Prostate gland (tissue), 2 donors: ENCODE measurements around the gene TAF4. TPM values are rescaled to one million over a fixed set of nuclear protein-coding genes. Genes with fewer than 3 reads are reported as not detected.

ENCODE experiments used
- DNase-seq: peaks from one replicate; pipeline ENCODE4 v3.0.0-alpha.2; 2019; ENCODE audit warnings: low spot score
- H3K27ac ChIP-seq, 2 donors: fragments of 200-600 bp; sonication (generic); 2 replicates each; pipeline ENCODE4 v1.5.1; 2017 to 2019
- H3K27me3 ChIP-seq: fragments of 200-600 bp; sonication (generic); replicated peaks from 2 replicates; pipeline ENCODE4 v1.5.1; 2019; ENCODE audit not compliant: insufficient read depth
- H3K36me3 ChIP-seq, 2 donors: fragments of 200-600 bp; sonication (generic); 1 replicate in 1 of 2; 2 replicates in 1 of 2; pipeline versions ENCODE4 v1.5.1 to v1.8.1; 2017 to 2019
- H3K4me1 ChIP-seq: fragments of 200-600 bp; sonication (generic); replicated peaks from 2 replicates; pipeline ENCODE4 v1.5.1; 2019
- H3K4me3 ChIP-seq, 2 donors: fragments of 200-600 bp; sonication (generic); 2 replicates each; pipeline ENCODE4 v1.5.1; 2017 to 2019
- H3K9me3 ChIP-seq: fragments of 200-600 bp; sonication (generic); 2 replicates; pipeline ENCODE4 v1.5.1; 2017
- POLR2A ChIP-seq: fragments of 450-650 bp; IDR thresholded peaks from one replicate; pipeline ENCODE4 v1.6.1; 2016; ENCODE audit warnings: antibody characterized with exemption, mild to moderate bottlenecking
- POLR2AphosphoS5 ChIP-seq: sonication (generic); formaldehyde crosslinking; IDR thresholded peaks from one replicate; pipeline ENCODE4 v1.6.1; 2017; ENCODE audit warnings: antibody characterized with exemption
- WGBS: methylation state at CpG from one replicate; pipeline ENCODE4 v1.1.5; 2018; 5-methylcytosine and 5-hydroxymethylcytosine counted together
- intact Hi-C: fragments of 100-400 bp; cut with DNase I; formaldehyde crosslinking; loops from one replicate; pipeline ENCODE4 v1.14.2; 2022
- total RNA-seq, 2 donors: library from RNA; depleted of rRNA; stranded (reverse); fragments of >200 nt; gene quantifications; one replicate each; pipeline ENCODE4 v1.1.0, GENCODE V29; 2016
- TF ChIP-seq, protein P1 (sequence below), 4 experiments: fragments of 200-600 bp in 2 of 4; fragments of 450-650 bp in 2 of 4; sonication (generic) in 2 of 4; IDR thresholded peaks; 1 replicate in 3 of 4; 2 replicates in 1 of 4; pipeline ENCODE4 v1.5.1; 2016 to 2019; ENCODE audit warnings: antibody characterized with exemption in 4 of 4, mild to moderate bottlenecking in 2 of 4, moderate library complexity in 2 of 4

TAF4 gene
- total RNA-seq, 2 donors from 2014 or later, result 19.9 to 57.1 TPM

GRCh38 chr20:62066983-62067433, 1.3 kb upstream of the TAF4 start:
- Histone ChIP-seq H3K9me3 (no peaks in the 10 kb centered on the region), H3K27ac (peak overlapping the region; percentile 87 to 90), H3K27me3 (no peaks in the 10 kb centered on the region), H3K4me3 (peak overlapping the region; percentile 52 to 64), H3K4me1 (peaks cover 17% of the 10 kb centered on the region), H3K36me3 (no peaks in the 10 kb centered on the region)
- intact Hi-C loops, result loop anchor here (5.0 to 10.0 kb wide), 2 partner anchors 75 to 728 kb away; partner anchors contain the start of genes MRGBP, PSMA7 and SS18L1
- DNase-seq, result no peak
- no peak for TF ChIP-seq POLR2A
- TF ChIP-seq POLR2AphosphoS5, result no peak
- TF ChIP-seq, protein P1, sequence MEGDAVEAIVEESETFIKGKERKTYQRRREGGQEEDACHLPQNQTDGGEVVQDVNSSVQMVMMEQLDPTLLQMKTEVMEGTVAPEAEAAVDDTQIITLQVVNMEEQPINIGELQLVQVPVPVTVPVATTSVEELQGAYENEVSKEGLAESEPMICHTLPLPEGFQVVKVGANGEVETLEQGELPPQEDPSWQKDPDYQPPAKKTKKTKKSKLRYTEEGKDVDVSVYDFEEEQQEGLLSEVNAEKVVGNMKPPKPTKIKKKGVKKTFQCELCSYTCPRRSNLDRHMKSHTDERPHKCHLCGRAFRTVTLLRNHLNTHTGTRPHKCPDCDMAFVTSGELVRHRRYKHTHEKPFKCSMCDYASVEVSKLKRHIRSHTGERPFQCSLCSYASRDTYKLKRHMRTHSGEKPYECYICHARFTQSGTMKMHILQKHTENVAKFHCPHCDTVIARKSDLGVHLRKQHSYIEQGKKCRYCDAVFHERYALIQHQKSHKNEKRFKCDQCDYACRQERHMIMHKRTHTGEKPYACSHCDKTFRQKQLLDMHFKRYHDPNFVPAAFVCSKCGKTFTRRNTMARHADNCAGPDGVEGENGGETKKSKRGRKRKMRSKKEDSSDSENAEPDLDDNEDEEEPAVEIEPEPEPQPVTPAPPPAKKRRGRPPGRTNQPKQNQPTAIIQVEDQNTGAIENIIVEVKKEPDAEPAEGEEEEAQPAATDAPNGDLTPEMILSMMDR (IDR thresholded peaks at IDR 0.05), result no peak
- 15% methylated on average over 15 of the region's 15 CpGs for WGBS

- Histone ChIP-seq H3K4me1 (peaks cover 17% of the 10 kb centered on the region), H3K4me3 (peak overlapping the region; percentile 52 to 64), H3K27me3 (no peaks in the 10 kb centered on the region), H3K9me3 (no peaks in the 10 kb centered on the region), H3K36me3 (no peaks in the 10 kb centered on the region), H3K27ac (peak overlapping the region; percentile 87 to 90)
- intact Hi-C loops, result loop anchor here (5.0 to 10.0 kb wide), 2 partner anchors 76 to 728 kb away; partner anchors contain the start of genes MRGBP, PSMA7 and SS18L1
- TF ChIP-seq POLR2AphosphoS5 (no peak), POLR2A (no peak)
- TF ChIP-seq, protein P1 (IDR thresholded peaks at IDR 0.05), result no peak
- DNase-seq, result peak; percentile 43
- under 1% methylated on average over 34 of the region's 47 CpGs for WGBS
Observed at GRCh38 chr20:62066339-62066982, 780 bp upstream of the TAF4 start.

- Histone ChIP-seq H3K27me3 (no peaks in the 10 kb centered on the region), H3K9me3 (no peaks in the 10 kb centered on the region), H3K27ac (peak overlapping the region in 1 of 2 donors; percentile 60), H3K4me3 (peak overlapping the region; percentile 54 to 55), H3K36me3 (no peaks in the 10 kb centered on the region), H3K4me1 (peaks cover 17% of the 10 kb centered on the region)
- no peak for DNase-seq
- intact Hi-C loops, result loop anchor here (5.0 to 10.0 kb wide), 3 partner anchors 38 to 730 kb away; partner anchors contain the start of genes MRGBP, PSMA7 and SS18L1
- TF ChIP-seq, protein P1 (IDR thresholded peaks at IDR 0.05), result no peak
- TF ChIP-seq POLR2A (no peak), POLR2AphosphoS5 (no peak)
- under 1% methylated on average over 64 of the region's 165 CpGs for WGBS
Observed at GRCh38 chr20:62064770-62065673, 659 bp downstream of the TAF4 start.

DNA sequence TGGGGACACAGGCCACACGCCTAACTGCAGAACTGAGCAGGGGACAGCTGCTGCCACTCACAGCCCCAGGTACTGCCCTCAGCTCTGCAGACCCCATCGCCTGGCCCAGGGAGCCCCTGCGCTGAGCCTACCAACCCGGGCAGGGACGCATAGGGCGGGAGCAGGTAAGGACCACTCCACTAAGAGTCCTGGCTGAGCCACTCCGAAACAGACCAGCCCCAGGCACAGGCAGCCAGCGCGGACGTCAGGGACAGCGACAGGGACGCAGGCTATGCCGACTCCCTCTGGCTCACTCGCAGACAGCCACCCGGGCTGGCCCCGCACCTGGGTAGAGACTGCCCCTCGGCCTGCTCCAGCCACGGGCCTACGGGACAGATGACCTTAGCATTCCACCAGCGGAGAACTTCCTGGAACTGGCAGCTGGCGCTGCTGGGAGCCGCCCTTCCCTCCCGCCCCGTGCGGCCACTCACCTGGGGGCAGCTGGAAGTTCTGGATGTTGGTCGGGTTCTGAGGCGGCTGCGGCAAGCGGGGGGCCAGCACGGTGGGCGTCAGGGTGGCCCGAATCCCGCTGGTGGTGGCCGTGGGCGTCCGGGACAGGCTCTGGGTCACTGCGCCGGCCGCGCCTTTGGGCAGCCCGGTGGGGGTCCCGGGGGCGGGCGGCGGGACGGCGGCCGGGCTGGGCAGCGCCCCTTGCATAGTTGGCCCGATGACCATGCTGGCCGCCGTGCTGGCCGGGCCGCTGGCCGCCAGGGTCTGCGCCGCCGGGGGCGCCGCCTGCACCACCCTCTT, 1.5 kb downstream of the TAF4 start:
- H3K9me3 ChIP-seq, result no peaks in the 10 kb centered on the region
- peak overlapping the region; percentile 26 to 44 for H3K4me3 ChIP-seq
- no peaks in the 10 kb centered on the region for H3K36me3 ChIP-seq
- TF ChIP-seq POLR2A, result no peak
- TF ChIP-seq, protein P1 (IDR thresholded peaks at IDR 0.05), result no peak
- no peak for TF ChIP-seq POLR2AphosphoS5
- intact Hi-C loops, result loop anchor here (2.0 to 10.0 kb wide), 3 partner anchors 37 to 731 kb away; partner anchors contain the start of genes LSM14B and MRGBP
- H3K4me1 ChIP-seq, result peaks cover 17% of the 10 kb centered on the region
- no peak overlapping the region for H3K27ac ChIP-seq
- 27% methylated on average over 29 of the region's 60 CpGs for WGBS
- no peaks in the 10 kb centered on the region for H3K27me3 ChIP-seq
- DNase-seq, result no peak
